ENCODE data around the gene STPG4. TPM values are rescaled to one million over a fixed set of nuclear protein-coding genes. Genes with fewer than 3 reads are reported as not detected.

STPG4 gene
- total and polyA plus RNA-seq, 2 of the 8 experiments (the other 6 are each of a cell fraction or from before 2014, with no cell fraction given): 0.28 TPM; not detected in 1

- Histone ChIP-seq H4K5ac (ENCODE audit: insufficient read length, low read depth, low read length) (no peak overlapping the region), H3K79me1 (ENCODE audit: low read depth, low read length) (no peaks in the 10 kb centered on the region), H3K9ac (replicated peaks in 1 of 4; ENCODE audit: extremely low read depth in 1 of 4, low read depth in 3 of 4, low read length in 3 of 4) (no peak overlapping the region), H3K79me2 (ENCODE audit: control insufficient read depth in 1 of 2, insufficient read depth in 2 of 2, low read length in 2 of 2) (no peaks in the 10 kb centered on the region), H3K27me3 (replicated peaks in 1 of 4; ENCODE audit: control insufficient read depth in 3 of 4, extremely low read depth in 1 of 4, insufficient read depth in 3 of 4, low read length in 3 of 4) (no peaks in the 10 kb centered on the region; a peak in 2 of 7 replicates), H3K56ac (replicated peaks; ENCODE audit: insufficient read length, low read depth, low read length) (no peak overlapping the region), H2BK120ac (replicated peaks; ENCODE audit: low read depth, low read length) (no peak overlapping the region), H2BK12ac (ENCODE audit: low read depth, low read length) (no peak overlapping the region), H3K4me1 (replicated peaks in 1 of 4; ENCODE audit: control insufficient read depth in 3 of 4, insufficient read depth in 4 of 4, low read length in 3 of 4) (peaks cover 0 to 6% (median 2%) of the 10 kb centered on the region in 4 experiments; a peak in 2 of 7 replicates), H3K9me3 (ENCODE audit: insufficient read depth in 2 of 2, low read depth in 1 of 2, low read length in 1 of 2) (no peaks in the 10 kb centered on the region), H3K4me2 (ENCODE audit: insufficient read depth in 1 of 2, low read depth in 2 of 2, low read length in 2 of 2) (no peak overlapping the region), H3K23ac (ENCODE audit: insufficient read length) (no peak overlapping the region), H2BK5ac (ENCODE audit: low read depth, low read length) (no peak overlapping the region), H4K91ac (replicated peaks; ENCODE audit: insufficient read length, low read length) (no peak overlapping the region), H2AK5ac (ENCODE audit: low read depth, low read length) (no peak overlapping the region), H3K4ac (replicated peaks; ENCODE audit: insufficient read length, low read depth, low read length) (no peak overlapping the region), H3K18ac (ENCODE audit: extremely low read depth, low read length) (no peak overlapping the region), H4K8ac (ENCODE audit: extremely low read depth, insufficient read depth, low read length) (no peak overlapping the region; the same call in 1 of the 2 replicates), H2AFZ (ENCODE audit: low read length) (0 out of 2 replicates have a peak overlapping the region, but pooled peaks have one; percentile 73), H3K14ac (ENCODE audit: insufficient read length) (no peak overlapping the region), H2BK15ac (ENCODE audit: low read length) (no peak overlapping the region), H3K27ac (ENCODE audit: low read depth, low read length) (no peak overlapping the region), H3K4me3 (ENCODE audit: extremely low read depth in 1 of 4, insufficient read depth in 2 of 4, low read depth in 3 of 4, low read length in 4 of 4) (no peak overlapping the region), H4K20me1 (replicated peaks in 1 of 2; ENCODE audit: control insufficient read depth in 1 of 2, insufficient read depth in 2 of 2, low read length in 2 of 2) (peaks cover 0 to 2% of the 10 kb centered on the region in 2 experiments), H3K36me3 (ENCODE audit: control insufficient read depth in 2 of 4, insufficient read depth in 4 of 4, low read length in 3 of 4) (no peaks in the 10 kb centered on the region), H3K23me2 (ENCODE audit: low read depth, low read length) (no peaks in the 10 kb centered on the region), H2BK20ac (ENCODE audit: low read length) (no peak overlapping the region)
- no peak for FAIRE-seq
- ChIA-PET POLR2A (ENCODE audit: partially characterized antibody) (no interaction called here), CTCF (ENCODE audit: partially characterized antibody) (interaction anchor here (0.6 to 1.1 kb wide), 5 partner anchors 38 to 350 kb away, joined by 3 to 4 read pairs (median 3); no protein-coding TSS in a partner anchor)
- no peak for DNase-seq (ENCODE audit: low read depth in 1 of 2, low spot score in 2 of 2)
- 98% methylated on average over 6 of the region's 6 CpGs; no CpG with 5 or more reads in 1 of the 2 experiments for WGBS, 2 experiments (ENCODE audit: extremely low coverage in 1 of 2, insufficient coverage in 1 of 2, insufficient read length in 1 of 2, insufficient replicate concordance in 2 of 2, low coverage in 1 of 2, low lambda C conversion rate in 2 of 2, missing lambda C conversion rate in 1 of 2)
- TF ChIP-seq JUND (IDR thresholded peaks at IDR 0.05; ENCODE audit: low read length) (no peak), ASH2L (IDR thresholded peaks at IDR 0.05; ENCODE audit: low read length) (no peak), POU5F1 (IDR thresholded peaks at IDR 0.05; ENCODE audit: low read depth, low read length) (no peak), CTBP2 (IDR thresholded peaks at IDR 0.05; ENCODE audit: borderline replicate concordance, insufficient read depth, insufficient read length, low read length) (no peak), HDAC2 (IDR thresholded peaks at IDR 0.05; ENCODE audit: borderline replicate concordance in 1 of 2, low read depth in 2 of 2, low read length in 2 of 2) (no peak), KDM5A (IDR thresholded peaks at IDR 0.05; ENCODE audit: low read length) (no peak), TAF1 (IDR thresholded peaks at IDR 0.05; ENCODE audit: low read depth, low read length) (no peak), CHD2 (IDR thresholded peaks at IDR 0.05; ENCODE audit: low read length) (no peak), SIX5 (IDR thresholded peaks at IDR 0.05; ENCODE audit: low read depth, low read length) (no peak), TCF12 (IDR thresholded peaks at IDR 0.05; ENCODE audit: low read depth, low read length) (no peak), SUZ12 (IDR thresholded peaks at IDR 0.05; ENCODE audit: low read length) (no peak), SP1 (IDR thresholded peaks at IDR 0.05; ENCODE audit: low read depth, low read length) (no peak), MAX (IDR thresholded peaks at IDR 0.05) (no peak), HDAC6 (IDR thresholded peaks at IDR 0.05; ENCODE audit: low read depth, low read length) (no peak), SRF (IDR thresholded peaks at IDR 0.05; ENCODE audit: low read depth, low read length) (no peak)
Measured at GRCh38 chr2:47086571-47086970, 68.5 kb downstream of the STPG4 start.

Measured in H1 (cell line).